ENCODE data around the gene TFAP2B.

TFAP2B gene

DNA sequence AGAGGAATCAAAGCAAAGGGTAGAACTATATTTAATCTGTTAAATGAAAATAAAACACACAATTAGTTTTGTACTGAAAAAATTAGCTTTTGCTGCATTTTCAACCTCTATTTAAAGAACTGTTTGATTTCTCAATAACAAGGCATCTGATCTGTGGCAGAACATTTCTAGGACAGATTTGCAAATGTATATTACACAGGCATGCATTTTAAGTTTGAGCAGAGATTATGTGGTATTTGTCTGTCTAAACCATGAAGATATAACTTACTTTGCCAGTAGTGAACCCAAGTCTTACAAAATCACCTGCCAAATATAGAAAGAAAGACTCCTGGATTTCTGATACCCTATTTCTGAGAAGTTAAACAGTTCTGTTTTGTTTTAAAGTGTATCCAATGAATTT, 71.9 kb downstream of the TFAP2B start:
- Histone ChIP-seq H3K4me3 (no peak overlapping the region), H3K27ac (no peak overlapping the region)

DNA sequence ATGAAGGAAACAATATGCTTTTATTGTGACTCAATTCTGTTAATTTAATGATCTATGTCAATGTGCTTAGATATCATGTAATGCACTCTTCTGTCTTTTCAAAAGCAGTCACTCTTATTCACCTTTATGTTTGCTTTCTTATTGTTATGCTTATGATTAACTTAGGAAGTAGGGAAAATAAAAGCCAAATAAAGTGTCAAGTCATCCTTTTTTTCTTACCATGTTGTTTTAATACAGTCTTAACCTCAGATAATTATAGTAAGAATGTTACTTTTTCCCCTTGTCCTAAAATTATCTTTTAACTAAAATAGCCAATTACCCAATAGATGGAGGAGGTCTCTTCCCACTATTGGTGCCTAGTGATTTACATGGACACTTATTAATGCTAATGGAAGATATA, 72.6 kb downstream of the TFAP2B start:
- no peak overlapping the region for H3K4me3 ChIP-seq
- no peak overlapping the region for H3K27ac ChIP-seq
